VCaP (cell line): ENCODE measurements around the gene AFAP1.

Experiments used
- H3K27ac ChIP-seq: fragments of 450-650 bp; 2 replicates; pipeline ENCODE4 v1.5.1; 2017
- TF ChIP-seq, protein P1 (sequence below): fragments of 450-650 bp; conservative IDR thresholded peaks from 2 replicates; pipeline ENCODE4 v1.5.1; 2017; ENCODE audit warnings: mild to moderate bottlenecking, moderate library complexity

The AFAP1 gene

DNA sequence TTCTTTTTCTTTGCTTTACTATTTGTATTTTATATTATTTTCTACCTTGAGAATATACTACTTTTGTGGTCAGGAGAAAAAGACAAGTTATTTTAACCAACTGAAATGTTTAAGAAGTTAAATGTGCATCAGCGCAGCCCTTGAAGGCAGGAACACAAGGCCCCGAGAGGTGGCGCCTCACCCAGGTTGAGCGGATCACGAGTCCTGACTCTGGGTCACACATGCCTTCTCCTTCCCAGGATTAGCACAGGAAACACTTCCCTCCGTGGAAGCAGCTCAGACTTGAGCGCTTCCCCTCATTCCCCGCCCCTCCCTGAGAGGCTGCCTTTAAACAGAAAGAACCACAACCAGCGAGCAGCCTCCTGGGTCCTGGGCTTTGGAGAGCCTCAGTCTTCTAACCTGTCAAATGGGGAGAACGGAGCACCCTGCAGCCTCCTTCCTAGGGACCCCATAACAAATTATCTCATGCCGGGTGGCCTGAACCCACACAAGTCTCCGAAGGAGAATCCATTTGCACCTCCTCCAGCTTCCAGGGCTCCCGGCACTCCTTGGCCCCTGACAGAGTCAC is 217.6 kb downstream of the AFAP1 start:
- no peak overlapping the region for H3K27ac ChIP-seq
- TF ChIP-seq, protein P1, sequence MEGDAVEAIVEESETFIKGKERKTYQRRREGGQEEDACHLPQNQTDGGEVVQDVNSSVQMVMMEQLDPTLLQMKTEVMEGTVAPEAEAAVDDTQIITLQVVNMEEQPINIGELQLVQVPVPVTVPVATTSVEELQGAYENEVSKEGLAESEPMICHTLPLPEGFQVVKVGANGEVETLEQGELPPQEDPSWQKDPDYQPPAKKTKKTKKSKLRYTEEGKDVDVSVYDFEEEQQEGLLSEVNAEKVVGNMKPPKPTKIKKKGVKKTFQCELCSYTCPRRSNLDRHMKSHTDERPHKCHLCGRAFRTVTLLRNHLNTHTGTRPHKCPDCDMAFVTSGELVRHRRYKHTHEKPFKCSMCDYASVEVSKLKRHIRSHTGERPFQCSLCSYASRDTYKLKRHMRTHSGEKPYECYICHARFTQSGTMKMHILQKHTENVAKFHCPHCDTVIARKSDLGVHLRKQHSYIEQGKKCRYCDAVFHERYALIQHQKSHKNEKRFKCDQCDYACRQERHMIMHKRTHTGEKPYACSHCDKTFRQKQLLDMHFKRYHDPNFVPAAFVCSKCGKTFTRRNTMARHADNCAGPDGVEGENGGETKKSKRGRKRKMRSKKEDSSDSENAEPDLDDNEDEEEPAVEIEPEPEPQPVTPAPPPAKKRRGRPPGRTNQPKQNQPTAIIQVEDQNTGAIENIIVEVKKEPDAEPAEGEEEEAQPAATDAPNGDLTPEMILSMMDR: peak; percentile 68

DNA sequence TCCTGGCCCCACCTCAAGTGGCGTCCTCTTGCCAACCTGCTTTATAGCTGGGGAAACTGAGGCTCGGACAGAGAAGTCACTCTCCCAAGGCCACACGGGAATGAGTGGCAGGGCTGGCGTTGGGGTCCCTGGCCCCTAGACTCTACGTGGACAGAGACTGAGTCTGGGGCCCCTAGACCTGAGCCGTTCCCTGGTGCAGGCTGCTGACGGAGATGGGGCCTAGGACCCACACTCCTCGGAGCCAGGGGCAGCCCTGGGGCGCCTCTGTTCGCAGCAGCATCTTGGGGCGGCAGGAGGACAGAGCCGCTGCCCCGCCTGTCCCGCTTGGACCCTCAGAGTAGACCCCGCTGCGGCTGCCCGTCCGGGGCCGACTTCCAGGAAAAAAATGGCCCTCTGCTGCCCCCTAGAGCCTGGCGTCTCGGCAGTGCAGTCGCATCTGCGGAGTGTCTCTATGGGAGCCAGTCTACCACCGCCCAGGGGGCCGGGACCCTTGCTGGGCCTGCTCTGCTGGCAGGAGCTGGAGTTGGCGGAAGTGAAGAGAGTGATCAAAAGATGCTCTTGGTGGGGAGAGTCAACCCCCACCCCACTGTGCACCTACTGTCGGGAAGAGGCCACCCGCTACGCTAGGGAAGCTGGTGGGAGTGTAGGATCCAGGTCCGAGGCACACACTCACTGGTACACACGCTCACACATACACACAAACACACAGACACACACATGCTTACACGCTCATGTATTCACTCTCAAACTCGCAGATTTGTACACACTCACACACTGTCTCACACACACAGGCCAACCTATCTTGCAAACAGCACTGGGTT is 220.1 kb downstream of the AFAP1 start:
- H3K27ac ChIP-seq: no peak overlapping the region

DNA sequence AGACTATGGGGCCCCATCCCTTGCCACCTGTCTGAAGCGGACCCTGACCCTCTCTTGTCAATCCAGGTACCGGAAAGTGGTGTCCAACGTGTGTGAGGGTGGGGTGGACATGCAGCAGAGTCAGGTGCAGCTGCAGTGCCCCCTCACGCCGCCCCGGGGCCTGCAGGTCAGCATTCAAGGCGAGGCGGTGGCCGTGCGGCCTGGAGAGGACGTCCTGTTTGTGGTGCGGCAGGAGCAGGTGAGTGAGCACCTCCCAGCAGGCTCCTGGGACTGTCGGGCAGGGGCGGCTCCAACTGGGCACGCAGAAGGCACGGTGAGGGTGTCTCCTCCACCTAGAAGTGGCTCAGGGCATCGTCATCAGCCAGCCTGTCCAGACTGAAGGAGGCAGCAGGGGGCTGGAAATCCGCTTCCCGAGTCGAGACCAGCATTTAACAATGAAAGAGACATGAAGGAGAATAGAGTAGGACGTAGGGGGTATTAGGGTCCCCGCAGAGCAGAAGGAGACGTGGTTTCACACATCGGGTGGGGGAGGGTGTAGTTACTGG is 221.6 kb downstream of the AFAP1 start:
- TF ChIP-seq, protein P1: no peak
- no peak overlapping the region for H3K27ac ChIP-seq

More for the DNA sequence above, 220.1 kb downstream of the AFAP1 start:
- TF ChIP-seq, protein P1: peak; percentile 86

DNA sequence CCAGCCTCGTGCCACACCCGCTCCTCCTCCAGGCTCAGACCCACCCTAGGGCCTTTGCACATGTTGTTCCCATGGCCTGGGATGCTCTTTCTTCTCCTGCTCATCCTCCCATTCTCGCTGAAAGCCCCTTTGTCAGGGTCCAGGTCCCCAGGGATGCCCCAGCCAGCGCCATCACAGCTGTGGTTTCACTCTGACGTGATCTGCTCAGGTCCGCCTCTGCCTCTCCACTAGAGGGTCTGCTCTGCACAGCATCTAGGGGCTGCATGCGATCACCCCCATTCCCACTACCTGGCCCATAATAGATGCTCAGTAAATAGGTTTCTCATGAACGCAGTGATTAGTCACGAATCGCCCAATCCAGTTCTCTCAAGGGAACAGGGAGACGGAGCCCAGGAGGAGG is 222.5 kb downstream of the AFAP1 start:
- TF ChIP-seq, protein P1: no peak

DNA sequence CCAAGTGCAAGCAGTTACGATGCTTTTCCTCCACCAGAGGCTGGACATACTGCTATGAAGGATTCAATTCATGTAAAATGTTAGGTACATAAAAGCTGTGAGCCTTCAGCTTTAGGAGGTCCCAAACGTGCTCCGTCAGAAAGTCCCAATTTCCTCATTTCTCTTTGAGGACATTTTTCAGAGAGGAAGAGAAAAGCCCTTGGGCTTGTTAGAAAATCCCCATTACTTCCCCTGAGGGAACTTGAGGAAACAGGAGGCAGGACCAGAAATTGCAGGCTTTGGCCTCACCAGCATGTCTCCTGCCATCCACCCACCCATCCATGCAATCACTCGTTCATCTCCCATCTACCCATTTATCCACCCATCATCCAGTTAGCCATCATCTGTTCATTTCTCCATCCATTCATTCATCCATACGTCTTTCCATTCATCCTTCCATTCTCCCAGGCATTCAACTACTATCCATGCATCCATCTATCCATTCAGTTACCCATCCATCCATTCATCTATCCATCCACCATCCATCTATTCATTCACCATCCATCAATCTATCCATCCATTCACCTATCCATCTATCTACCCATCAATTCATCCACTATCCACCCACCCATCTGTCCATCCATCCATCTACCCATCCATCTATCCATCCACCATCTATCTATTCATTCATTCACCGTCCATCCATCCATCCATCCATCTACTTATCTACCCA is 223.5 kb downstream of the AFAP1 start:
- TF ChIP-seq, protein P1: no peak
- H3K27ac ChIP-seq: no peak overlapping the region

More for the DNA sequence above, 222.5 kb downstream of the AFAP1 start:
- H3K27ac ChIP-seq: no peak overlapping the region

DNA sequence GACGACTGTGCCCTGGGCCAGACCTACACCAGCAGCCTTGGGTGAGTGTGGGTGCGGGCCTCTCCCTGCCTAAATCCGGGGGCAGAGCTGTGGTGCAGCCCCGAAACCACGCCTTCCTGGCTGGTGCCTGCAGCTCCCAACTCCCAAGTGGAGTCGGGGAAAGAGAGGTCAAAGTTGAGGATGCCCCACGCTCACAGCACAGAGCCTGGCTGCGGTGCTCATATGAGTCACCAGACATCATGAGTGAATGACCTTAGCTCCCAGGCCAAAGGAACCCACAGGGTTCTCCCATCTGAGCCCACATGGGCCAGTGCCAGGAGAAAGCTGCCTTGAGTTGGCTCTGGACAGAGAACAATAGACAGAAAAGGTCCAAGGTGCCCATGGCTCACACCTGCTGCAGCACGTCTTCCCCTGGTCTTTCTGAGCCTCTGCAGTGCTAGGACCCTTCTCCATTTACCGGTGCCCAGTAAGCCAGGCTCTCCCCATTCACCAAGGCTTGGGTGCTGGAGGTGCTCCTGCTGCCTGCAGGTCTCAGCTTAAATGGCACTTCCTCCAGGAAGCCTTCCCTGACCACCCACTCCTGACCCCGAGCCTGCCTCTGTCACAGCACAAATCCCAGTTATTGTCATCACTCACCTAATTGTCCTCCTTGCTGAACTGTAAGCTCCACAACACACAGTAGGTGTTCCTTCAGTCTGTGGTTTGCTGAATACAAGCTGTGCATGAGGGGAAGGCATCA is 224.2 kb downstream of the AFAP1 start:
- no peak overlapping the region for H3K27ac ChIP-seq
- TF ChIP-seq, protein P1: no peak
